K562 (cell line): ENCODE data around the gene MAPK8IP2. TPM values are rescaled to one million over a fixed set of nuclear protein-coding genes. Genes with fewer than 3 reads are reported as not detected.
A peak's percentile ranks its signal among the peaks of the same experiment; 100 is the strongest.

Experiments used
- polyA plus RNA-seq, 8 experiments: library from polyadenylated mRNA; depleted of rRNA in 4 of 8; stranded (reverse) in 5 of 8; unstranded in 3 of 8; fragments of >200 nt; fragmentation: Nextera tagmentation in 2 of 8; fragmentation: Illumina TruSeq in 1 of 8; extraction: Ambion mirVana in 2 of 8; extraction: Trizol in 1 of 8; gene quantifications; 2 replicates each; pipeline versions ENCODE4 v1.2.1 to v1.2.3, GENCODE V29; 2011 to 2014; ENCODE audit warnings: inconsistent platforms in 1 of 8, missing spikeins in 1 of 8
- total RNA-seq, 7 experiments: library from RNA; depleted of rRNA in 6 of 7; stranded (reverse); fragments of >200 nt in 6 of 7; fragmentation: Illumina TruSeq in 2 of 7; extraction: Trizol in 2 of 7; gene quantifications; 2 replicates each; pipeline versions ENCODE4 v1.2.1 to v1.2.3, GENCODE V29; 2011 to 2021; ENCODE audit warnings: low replicate concordance in 1 of 7
- TF ChIP-seq, protein P1 (sequence below): fragments of 450-650 bp; IDR thresholded peaks from 2 replicates; pipeline ENCODE4 v1.6.1; 2016; ENCODE audit warnings: mild to moderate bottlenecking, moderate library complexity

The MAPK8IP2 gene
- total and polyA plus RNA-seq, 9 of the 15 experiments (the other 6 are each of a cell fraction or from before 2014, with no cell fraction given), result 0.01 to 0.47 (median 0.07) TPM; not detected in 2

DNA sequence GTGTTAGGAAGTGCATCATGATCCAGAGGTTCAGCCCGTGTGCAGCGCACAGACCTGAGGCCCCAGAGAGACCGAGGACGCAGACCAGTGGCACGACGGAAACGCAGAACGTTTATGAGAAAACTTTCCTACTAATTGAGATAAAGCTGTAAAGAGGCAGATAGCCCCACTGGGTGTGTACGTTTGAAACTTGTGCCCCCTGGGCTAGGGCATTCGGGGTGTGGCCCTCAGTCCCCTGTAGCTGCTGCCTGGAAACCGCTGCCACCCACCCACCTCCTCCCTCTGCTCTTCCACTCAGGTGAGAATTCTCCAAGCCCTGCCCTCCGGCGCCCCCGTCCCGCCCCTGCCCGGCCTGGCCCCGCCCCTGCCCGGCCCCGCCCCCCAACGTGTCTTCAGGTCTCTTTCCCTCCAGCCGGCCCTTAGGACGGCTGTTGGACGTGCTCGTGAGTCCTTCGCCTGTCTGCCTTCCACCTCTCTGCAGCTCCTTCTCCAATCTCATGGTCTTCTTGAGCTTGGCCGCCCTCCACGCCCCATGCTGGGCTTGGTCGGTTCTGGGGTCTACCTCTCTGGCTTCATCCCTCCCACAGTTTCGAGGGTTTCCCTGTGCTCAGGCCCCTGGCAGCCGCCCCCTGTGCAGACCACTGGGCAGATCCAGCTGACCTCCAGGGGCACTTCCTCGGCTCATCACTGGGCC is 12.1 kb downstream of the MAPK8IP2 start (continued):
- TF ChIP-seq, protein P1, sequence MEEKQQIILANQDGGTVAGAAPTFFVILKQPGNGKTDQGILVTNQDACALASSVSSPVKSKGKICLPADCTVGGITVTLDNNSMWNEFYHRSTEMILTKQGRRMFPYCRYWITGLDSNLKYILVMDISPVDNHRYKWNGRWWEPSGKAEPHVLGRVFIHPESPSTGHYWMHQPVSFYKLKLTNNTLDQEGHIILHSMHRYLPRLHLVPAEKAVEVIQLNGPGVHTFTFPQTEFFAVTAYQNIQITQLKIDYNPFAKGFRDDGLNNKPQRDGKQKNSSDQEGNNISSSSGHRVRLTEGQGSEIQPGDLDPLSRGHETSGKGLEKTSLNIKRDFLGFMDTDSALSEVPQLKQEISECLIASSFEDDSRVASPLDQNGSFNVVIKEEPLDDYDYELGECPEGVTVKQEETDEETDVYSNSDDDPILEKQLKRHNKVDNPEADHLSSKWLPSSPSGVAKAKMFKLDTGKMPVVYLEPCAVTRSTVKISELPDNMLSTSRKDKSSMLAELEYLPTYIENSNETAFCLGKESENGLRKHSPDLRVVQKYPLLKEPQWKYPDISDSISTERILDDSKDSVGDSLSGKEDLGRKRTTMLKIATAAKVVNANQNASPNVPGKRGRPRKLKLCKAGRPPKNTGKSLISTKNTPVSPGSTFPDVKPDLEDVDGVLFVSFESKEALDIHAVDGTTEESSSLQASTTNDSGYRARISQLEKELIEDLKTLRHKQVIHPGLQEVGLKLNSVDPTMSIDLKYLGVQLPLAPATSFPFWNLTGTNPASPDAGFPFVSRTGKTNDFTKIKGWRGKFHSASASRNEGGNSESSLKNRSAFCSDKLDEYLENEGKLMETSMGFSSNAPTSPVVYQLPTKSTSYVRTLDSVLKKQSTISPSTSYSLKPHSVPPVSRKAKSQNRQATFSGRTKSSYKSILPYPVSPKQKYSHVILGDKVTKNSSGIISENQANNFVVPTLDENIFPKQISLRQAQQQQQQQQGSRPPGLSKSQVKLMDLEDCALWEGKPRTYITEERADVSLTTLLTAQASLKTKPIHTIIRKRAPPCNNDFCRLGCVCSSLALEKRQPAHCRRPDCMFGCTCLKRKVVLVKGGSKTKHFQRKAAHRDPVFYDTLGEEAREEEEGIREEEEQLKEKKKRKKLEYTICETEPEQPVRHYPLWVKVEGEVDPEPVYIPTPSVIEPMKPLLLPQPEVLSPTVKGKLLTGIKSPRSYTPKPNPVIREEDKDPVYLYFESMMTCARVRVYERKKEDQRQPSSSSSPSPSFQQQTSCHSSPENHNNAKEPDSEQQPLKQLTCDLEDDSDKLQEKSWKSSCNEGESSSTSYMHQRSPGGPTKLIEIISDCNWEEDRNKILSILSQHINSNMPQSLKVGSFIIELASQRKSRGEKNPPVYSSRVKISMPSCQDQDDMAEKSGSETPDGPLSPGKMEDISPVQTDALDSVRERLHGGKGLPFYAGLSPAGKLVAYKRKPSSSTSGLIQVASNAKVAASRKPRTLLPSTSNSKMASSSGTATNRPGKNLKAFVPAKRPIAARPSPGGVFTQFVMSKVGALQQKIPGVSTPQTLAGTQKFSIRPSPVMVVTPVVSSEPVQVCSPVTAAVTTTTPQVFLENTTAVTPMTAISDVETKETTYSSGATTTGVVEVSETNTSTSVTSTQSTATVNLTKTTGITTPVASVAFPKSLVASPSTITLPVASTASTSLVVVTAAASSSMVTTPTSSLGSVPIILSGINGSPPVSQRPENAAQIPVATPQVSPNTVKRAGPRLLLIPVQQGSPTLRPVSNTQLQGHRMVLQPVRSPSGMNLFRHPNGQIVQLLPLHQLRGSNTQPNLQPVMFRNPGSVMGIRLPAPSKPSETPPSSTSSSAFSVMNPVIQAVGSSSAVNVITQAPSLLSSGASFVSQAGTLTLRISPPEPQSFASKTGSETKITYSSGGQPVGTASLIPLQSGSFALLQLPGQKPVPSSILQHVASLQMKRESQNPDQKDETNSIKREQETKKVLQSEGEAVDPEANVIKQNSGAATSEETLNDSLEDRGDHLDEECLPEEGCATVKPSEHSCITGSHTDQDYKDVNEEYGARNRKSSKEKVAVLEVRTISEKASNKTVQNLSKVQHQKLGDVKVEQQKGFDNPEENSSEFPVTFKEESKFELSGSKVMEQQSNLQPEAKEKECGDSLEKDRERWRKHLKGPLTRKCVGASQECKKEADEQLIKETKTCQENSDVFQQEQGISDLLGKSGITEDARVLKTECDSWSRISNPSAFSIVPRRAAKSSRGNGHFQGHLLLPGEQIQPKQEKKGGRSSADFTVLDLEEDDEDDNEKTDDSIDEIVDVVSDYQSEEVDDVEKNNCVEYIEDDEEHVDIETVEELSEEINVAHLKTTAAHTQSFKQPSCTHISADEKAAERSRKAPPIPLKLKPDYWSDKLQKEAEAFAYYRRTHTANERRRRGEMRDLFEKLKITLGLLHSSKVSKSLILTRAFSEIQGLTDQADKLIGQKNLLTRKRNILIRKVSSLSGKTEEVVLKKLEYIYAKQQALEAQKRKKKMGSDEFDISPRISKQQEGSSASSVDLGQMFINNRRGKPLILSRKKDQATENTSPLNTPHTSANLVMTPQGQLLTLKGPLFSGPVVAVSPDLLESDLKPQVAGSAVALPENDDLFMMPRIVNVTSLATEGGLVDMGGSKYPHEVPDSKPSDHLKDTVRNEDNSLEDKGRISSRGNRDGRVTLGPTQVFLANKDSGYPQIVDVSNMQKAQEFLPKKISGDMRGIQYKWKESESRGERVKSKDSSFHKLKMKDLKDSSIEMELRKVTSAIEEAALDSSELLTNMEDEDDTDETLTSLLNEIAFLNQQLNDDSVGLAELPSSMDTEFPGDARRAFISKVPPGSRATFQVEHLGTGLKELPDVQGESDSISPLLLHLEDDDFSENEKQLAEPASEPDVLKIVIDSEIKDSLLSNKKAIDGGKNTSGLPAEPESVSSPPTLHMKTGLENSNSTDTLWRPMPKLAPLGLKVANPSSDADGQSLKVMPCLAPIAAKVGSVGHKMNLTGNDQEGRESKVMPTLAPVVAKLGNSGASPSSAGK, result 0 out of 2 replicates have a peak, but pooled peaks have one; percentile 59
